NCI-H1436 (cell line): ENCODE results near the gene C10orf88.
"Not testable (repeated sequence)": the region's sequence is repeated elsewhere in the genome, so short reads cannot be mapped to it uniquely, and the experiment has no call there.

ENCODE experiments used
- DNase-seq: peaks from one replicate; lab custom pipeline; 2025; lab: John Stamatoyannopoulos, UW

C10orf88 gene

DNA sequence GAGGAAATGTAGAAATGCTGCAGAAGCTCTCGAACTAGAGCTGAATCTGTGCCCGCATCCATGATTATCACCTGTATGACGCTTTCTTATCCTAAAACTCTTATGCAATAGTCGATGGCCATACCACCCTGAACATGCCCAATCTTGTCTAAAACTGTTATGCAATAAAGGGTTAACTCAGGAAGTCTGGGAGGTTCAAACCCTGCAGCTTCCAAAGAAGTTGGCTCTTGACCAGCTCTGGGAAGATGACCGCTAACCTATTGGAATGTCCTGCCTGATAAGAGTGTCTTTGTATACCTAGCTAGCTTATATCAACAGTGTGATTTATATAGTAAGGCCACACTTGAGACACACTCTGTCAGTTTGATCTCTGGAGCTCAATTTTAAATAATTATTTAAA, 3.4 kb upstream of the C10orf88 start:
- no peak for DNase-seq

DNA sequence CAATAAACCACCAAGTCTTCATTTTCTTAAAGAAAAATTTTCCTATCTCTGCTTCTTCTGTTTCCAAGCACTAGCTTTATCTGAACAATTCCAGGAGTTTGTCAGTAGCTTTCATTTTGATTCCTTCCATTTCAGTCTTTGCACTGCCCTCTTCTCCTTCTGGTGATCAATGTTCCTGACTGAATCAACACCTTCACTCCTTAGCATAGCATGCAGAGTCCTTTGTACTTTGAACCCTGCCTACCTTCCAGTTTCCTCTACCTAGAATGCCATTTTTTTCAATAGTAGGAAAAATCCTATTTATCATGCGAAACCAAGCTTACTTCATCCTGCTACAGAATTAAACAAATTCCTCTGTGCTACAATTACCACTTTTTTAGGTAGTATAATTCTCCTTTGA, 1.9 kb upstream of the C10orf88 start:
- no peak for DNase-seq

DNA sequence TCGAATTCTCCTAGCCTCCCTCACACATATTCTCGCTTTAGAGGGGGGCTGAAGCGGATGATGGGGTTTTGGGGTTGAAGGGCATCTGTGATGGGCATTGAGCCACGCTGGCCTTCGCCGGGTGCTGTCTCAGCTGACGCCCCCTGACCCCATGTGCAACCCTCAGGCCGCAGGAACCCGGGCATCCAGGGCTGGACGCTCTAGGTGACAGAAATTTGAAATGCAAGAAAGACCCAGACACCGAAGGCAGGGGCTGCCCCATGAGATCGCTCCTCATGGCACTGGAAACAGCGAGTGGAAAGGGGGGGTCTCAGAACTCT, 664 bp upstream of the C10orf88 start:
- DNase-seq = no peak

DNA sequence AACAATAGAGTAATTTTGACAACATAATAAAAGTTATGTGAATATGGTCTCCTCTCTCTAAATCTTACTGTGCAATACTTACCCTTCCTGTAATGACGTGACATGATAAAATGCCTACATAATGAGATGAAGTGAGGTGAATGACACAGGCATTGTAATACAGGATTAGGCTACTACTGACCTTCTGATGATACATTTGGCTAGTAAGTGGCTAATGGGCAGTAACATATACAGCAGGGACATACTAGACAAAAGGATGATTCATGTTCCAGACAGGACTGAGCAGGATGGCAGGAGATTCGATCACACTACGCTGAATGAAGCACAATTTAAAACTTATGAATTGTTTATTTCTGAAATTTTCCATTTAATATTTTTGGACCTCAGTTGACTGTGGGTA, 4.7 kb downstream of the C10orf88 start:
- DNase-seq = no peak

GRCh38 chr10:122939856-122940543, 14.0 kb downstream of the C10orf88 start:
- DNase-seq = no peak

DNA sequence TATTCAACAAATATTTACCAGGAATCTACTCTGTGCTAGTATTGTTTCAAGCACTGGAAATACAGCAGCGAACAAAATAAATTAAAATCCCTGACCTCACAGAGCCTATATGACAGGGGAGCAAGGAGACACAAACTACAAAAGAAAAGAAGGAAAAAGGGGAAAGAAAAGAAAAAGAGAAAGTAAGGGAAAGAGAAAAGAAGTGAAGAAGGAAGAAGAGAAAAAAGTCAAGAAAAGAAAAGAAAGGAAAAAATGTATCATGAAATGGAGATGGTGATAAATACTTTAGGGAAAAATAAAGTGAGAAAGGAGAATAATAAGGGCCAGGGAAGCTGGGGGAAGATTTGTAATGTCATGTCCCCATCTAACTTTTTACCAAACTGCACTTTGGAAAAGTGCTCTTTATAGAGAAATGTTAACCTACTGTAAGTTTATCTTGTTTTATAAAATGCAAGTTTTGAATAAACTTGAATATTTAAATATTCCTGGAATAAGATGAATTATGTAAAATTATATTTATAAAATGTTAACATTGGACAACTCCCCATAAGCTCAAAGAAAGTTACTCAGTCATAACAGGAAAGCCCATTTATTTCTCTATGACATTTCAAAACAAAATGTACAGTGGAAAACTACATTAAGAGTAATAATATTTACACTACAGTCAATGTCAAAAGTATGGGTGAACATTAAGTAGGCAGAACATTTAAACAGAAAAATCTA, 14.7 kb downstream of the C10orf88 start:
- DNase-seq = no peak

DNA sequence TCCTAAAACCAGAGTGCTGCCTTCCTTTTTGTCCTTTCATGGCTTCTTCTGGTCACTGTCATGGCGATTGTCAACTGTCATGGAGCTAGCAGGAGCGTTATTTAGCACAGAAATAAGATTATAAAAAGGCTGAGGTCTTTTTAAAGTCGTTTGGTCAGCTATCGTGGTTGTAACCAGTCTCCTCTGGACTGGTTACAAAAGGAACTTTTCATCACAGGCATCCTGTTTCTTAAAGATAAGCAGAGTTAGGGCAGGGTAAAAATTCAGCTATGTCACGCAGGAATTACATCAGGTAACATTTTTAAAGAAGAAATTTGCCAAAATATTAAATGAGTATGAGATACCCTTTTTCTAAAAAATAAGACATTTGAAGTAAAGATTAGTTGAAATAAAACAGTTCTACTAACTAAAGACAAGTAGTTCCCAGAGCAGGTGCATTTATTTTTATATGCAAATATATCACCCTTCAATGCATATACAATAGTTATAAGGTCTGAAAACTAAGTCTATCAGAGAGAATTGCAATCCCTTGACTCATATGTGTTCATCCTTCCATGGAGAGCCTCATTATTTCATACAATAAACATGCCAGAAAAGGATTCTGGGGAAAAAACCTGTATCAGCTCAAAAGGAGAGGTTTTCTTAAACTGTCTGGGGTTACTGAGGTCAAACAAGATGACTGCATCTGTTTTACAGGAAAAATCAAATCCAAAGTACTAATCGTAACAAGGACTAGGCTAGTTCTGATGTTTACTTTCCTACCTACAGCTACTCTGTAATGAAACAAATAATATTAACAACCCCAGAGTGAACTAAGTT, 22.7 kb downstream of the C10orf88 start:
- no peak for DNase-seq

GRCh38 chr10:122930140-122930539, 23.9 kb downstream of the C10orf88 start:
- DNase-seq = no peak

GRCh38 chr10:122915700-122916099, 38.3 kb downstream of the C10orf88 start:
- no peak for DNase-seq

- no peak for DNase-seq
These were observed 42.0 kb downstream of the C10orf88 start for GRCh38 chr10:122911889-122912484.

DNA sequence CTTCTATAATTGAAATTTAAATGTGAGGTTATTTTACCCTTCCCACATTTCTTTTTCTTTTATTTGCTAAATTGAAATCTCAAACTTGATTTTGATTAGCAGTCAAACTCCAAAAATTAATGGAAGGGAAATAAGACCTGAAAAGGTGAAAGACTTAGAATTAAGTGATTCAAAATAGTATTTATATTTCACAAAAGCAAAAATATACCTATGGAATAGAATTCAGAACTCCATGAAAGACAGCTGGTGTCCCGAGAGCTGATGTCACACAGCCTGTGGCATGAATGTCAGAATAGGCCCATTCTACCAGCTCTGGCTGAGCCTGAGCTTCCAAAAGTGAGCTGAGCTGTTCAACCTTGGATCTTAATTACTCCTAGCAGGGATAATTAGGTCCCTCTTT, 43.7 kb downstream of the C10orf88 start, which contains the start of gene FAM24A:
FAM24A (plus strand) TSS at position 301 of the 400 bp plus-strand sequence. CDS start 1,025 bp downstream, outside the sequence.
- no peak for DNase-seq

DNA sequence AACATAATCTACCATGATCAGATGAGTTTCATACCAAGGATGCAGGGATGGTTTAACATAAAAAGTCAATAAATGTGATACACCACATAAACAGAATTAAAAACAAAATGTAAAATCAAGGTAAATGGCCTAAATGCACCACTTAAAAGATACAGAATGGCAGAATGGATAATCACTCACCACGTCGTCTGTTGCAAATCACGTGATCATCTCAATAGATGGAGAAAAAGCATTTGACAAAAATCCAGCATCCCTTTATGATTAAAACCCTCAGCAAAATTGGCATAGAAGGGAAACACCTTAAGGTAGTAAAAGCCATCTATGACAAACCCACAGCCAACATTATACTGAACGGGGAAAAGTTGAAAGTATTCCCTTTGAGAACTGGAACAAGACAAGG, 50.2 kb downstream of the C10orf88 start:
- not testable (repeated sequence) for DNase-seq

DNA sequence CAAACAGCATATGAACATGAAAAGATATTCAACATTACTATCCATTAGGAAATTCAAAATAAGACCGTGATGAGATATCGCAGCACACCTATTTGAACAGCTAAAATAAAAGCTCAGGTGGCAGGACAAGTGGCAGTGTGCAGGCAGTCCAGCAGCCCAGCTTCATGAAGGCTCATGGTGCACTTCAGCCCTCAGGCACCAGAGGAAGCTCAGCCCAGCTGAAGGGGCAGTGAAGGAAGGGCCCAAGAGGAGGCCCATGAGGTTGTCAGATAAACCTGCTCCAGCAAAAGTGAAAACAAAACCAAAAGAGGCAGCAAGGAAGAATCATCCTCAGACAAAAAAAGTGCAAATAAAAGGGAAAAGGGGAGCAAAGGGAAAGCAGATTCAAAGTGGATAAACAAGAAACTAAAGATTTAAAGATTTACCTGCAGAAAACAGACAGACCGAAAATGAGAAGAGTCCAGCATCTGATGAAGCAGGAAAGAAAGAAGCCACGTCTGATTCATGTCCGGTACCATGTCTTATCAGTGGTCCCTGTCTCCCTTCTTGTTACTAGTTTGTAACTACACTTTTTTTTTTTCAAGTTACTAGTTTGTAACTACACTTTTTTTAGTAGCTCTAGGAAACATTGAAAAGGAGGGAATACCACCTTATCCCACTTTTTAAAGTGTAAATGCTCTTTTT, 59.6 kb downstream of the C10orf88 start:
- no peak for DNase-seq

- DNase-seq = no peak
These were observed 69.9 kb downstream of the C10orf88 start for GRCh38 chr10:122884166-122884565.

GRCh38 chr10:122882766-122883165, 71.3 kb downstream of the C10orf88 start:
- no peak for DNase-seq
